PC-3 (cell line): ENCODE results near the gene GABBR2. TPM values are rescaled to one million over a fixed set of nuclear protein-coding genes. Genes with fewer than 3 reads are reported as not detected.

Source experiments
- ATAC-seq: fragments of 200-7000 bp; cut with Tn5 transposase; 2 replicates; pipeline ENCODE4 v1.9.1; 2020; ENCODE audit warnings: mild to moderate bottlenecking, moderate library complexity
- BruUV-seq: library from RNA; stranded (reverse); fragments of 400-500 nt; replicated peaks from 2 replicates; lab custom pipeline; 2021; lab: Mats Ljungman, UMichigan
- CTCF ChIA-PET: fragments of 300-600 bp; sonication (Branson Sonifier 250); formaldehyde crosslinking; loops from one replicate; lab custom pipeline; 2022; ENCODE audit warnings: antibody characterized with exemption; lab: Charles Lee
- POLR2A ChIA-PET: fragments of 300-600 bp; sonication (Branson Sonifier 250); formaldehyde crosslinking; loops from one replicate; lab custom pipeline; 2022; ENCODE audit warnings: antibody characterized with exemption; ENCODE audit not compliant: unreplicated experiment; lab: Charles Lee
- DNase-seq: peaks from one replicate; pipeline ENCODE4 v3.0.0-alpha.2; 2015
- H2AFZ ChIP-seq: fragments of 300-600 bp; sonication (generic); 2 replicates; pipeline ENCODE4 v1.6.0; 2016; ENCODE audit warnings: antibody characterized with exemption, low read length
- H3F3A ChIP-seq: fragments of 300-600 bp; sonication (generic); one replicate; pipeline ENCODE4 v1.6.0; 2017; ENCODE audit warnings: antibody characterized with exemption, low read length, control low read depth, mild to moderate bottlenecking; ENCODE audit not compliant: unreplicated experiment
- H3K27ac ChIP-seq: fragments of 300-600 bp; sonication (generic); 2 replicates; pipeline ENCODE4 v1.5.1; 2016; ENCODE audit warnings: mild to moderate bottlenecking, low read length
- H3K27me3 ChIP-seq: fragments of 300-600 bp; sonication (generic); 2 replicates; pipeline ENCODE4 v1.6.1; 2016; ENCODE audit warnings: low read length, mixed read lengths
- H3K36me3 ChIP-seq: fragments of 300-600 bp; sonication (generic); 2 replicates; pipeline ENCODE4 v1.6.1; 2016; ENCODE audit warnings: low read depth, mixed run types, low read length, mixed read lengths
- H3K4me1 ChIP-seq: fragments of 300-600 bp; sonication (generic); 2 replicates; pipeline ENCODE4 v1.5.1; 2016; ENCODE audit warnings: low read length; ENCODE audit not compliant: insufficient read depth
- H3K4me2 ChIP-seq: fragments of 300-600 bp; sonication (generic); 2 replicates; pipeline ENCODE4 v1.6.0; 2016; ENCODE audit warnings: low read length
- H3K4me3 ChIP-seq: fragments of 300-600 bp; sonication (generic); 2 replicates; pipeline ENCODE4 v1.5.1; 2016; ENCODE audit warnings: mild to moderate bottlenecking, low read length, mixed read lengths
- H3K79me2 ChIP-seq: fragments of 300-600 bp; sonication (generic); 2 replicates; pipeline ENCODE4 v1.6.1; 2017; ENCODE audit warnings: low read length, mixed read lengths
- H3K9ac ChIP-seq: fragments of 300-600 bp; sonication (generic); 2 replicates; pipeline ENCODE4 v1.6.0; 2016; ENCODE audit warnings: mild to moderate bottlenecking, low read length
- H3K9me2 ChIP-seq: fragments of 300-600 bp; sonication (generic); replicated peaks from 2 replicates; pipeline ENCODE4 v1.6.1; 2016; ENCODE audit warnings: mixed run types, low read length, mixed read lengths
- H3K9me3 ChIP-seq: fragments of 300-600 bp; sonication (generic); 2 replicates; pipeline ENCODE4 v1.6.1; 2016; ENCODE audit warnings: low read length, mixed read lengths
- H4K20me1 ChIP-seq: fragments of 300-600 bp; sonication (generic); 2 replicates; pipeline ENCODE4 v1.6.1; 2016; ENCODE audit warnings: low read length, mixed read lengths
- EZH2 ChIP-seq: fragments of 300-600 bp; sonication (generic); IDR thresholded peaks from one replicate; pipeline ENCODE4 v1.6.1; 2017; ENCODE audit warnings: antibody characterized with exemption, mild to moderate bottlenecking, low read length; ENCODE audit not compliant: unreplicated experiment
- EZH2phosphoT487 ChIP-seq: fragments of 300-600 bp; sonication (generic); IDR thresholded peaks from 2 replicates; pipeline ENCODE4 v1.6.1; 2018; ENCODE audit warnings: mild to moderate bottlenecking, antibody characterized with exemption, low read length, borderline replicate concordance
- intact Hi-C: fragments of 100-400 bp; cut with micrococcal nuclease; formaldehyde crosslinking; loops from 2 replicates; pipeline ENCODE4 v1.9.0; 2023
- total RNA-seq: library from RNA; depleted of rRNA; stranded (reverse); fragments of >200 nt; gene quantifications from 2 replicates; pipeline ENCODE4 v1.2.3, GENCODE V29; 2014
- TF ChIP-seq, protein P1 (sequence below): fragments of 300-600 bp; sonication (generic); conservative IDR thresholded peaks from 2 replicates; pipeline ENCODE4 v1.5.1; 2017; ENCODE audit warnings: antibody characterized with exemption, low read depth, mild to moderate bottlenecking, low read length

The GABBR2 gene
- total RNA-seq, 1 experiment from 2014 or later: 0.44 TPM

- H3K27ac ChIP-seq: no peak overlapping the region
- H3K4me3 ChIP-seq: no peak overlapping the region
- H3K36me3 ChIP-seq: no peaks in the 10 kb centered on the region
- ChIA-PET CTCF (no interaction called here), POLR2A (no interaction called here)
- H3K27me3 ChIP-seq: no peaks in the 10 kb centered on the region
- no peaks in the 10 kb centered on the region for H3F3A ChIP-seq
- no peak for TF ChIP-seq EZH2phosphoT487
- intact Hi-C loops: no loop called here
- no peak overlapping the region for H3K4me2 ChIP-seq
- H3K4me1 ChIP-seq: no peaks in the 10 kb centered on the region
- no peak for DNase-seq
- H2AFZ ChIP-seq: no peak overlapping the region
- H4K20me1 ChIP-seq: no peaks in the 10 kb centered on the region
- no peak overlapping the region for H3K9ac ChIP-seq
- BruUV-seq: no TSS peak
- no peaks in the 10 kb centered on the region for H3K9me2 ChIP-seq
- no peaks in the 10 kb centered on the region for H3K79me2 ChIP-seq
- no peak for ATAC-seq
- H3K9me3 ChIP-seq: no peaks in the 10 kb centered on the region
These were observed 264.1 kb downstream of the GABBR2 start for GRCh38 chr9:98444601-98445000.

- no peaks in the 10 kb centered on the region for H3F3A ChIP-seq
- DNase-seq (no peak), ATAC-seq (no peak)
- CTCF ChIA-PET: no interaction called here
- no peak overlapping the region for H3K4me3 ChIP-seq
- H3K27ac ChIP-seq: no peak overlapping the region
- no peaks in the 10 kb centered on the region for H3K9me3 ChIP-seq
- TF ChIP-seq, protein P1, sequence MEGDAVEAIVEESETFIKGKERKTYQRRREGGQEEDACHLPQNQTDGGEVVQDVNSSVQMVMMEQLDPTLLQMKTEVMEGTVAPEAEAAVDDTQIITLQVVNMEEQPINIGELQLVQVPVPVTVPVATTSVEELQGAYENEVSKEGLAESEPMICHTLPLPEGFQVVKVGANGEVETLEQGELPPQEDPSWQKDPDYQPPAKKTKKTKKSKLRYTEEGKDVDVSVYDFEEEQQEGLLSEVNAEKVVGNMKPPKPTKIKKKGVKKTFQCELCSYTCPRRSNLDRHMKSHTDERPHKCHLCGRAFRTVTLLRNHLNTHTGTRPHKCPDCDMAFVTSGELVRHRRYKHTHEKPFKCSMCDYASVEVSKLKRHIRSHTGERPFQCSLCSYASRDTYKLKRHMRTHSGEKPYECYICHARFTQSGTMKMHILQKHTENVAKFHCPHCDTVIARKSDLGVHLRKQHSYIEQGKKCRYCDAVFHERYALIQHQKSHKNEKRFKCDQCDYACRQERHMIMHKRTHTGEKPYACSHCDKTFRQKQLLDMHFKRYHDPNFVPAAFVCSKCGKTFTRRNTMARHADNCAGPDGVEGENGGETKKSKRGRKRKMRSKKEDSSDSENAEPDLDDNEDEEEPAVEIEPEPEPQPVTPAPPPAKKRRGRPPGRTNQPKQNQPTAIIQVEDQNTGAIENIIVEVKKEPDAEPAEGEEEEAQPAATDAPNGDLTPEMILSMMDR: no peak
- TF ChIP-seq EZH2 (no peak), EZH2phosphoT487 (no peak)
- H3K36me3 ChIP-seq: no peaks in the 10 kb centered on the region
- no peaks in the 10 kb centered on the region for H3K27me3 ChIP-seq
- H4K20me1 ChIP-seq: no peaks in the 10 kb centered on the region
- no peak overlapping the region for H2AFZ ChIP-seq
- no peaks in the 10 kb centered on the region for H3K4me1 ChIP-seq
- POLR2A ChIA-PET: no interaction called here
- intact Hi-C loops: no loop called here
- no peak overlapping the region for H3K4me2 ChIP-seq
- H3K9ac ChIP-seq: no peak overlapping the region
- H3K9me2 ChIP-seq: no peaks in the 10 kb centered on the region
- no peaks in the 10 kb centered on the region for H3K79me2 ChIP-seq
- BruUV-seq: no TSS peak
These were observed 266.2 kb downstream of the GABBR2 start for GRCh38 chr9:98442541-98442940.

- ATAC-seq (no peak), DNase-seq (no peak)
- TF ChIP-seq EZH2phosphoT487 (no peak), EZH2 (no peak)
- TF ChIP-seq, protein P1: no peak
- Histone ChIP-seq H3K79me2 (no peaks in the 10 kb centered on the region), H3K36me3 (no peaks in the 10 kb centered on the region), H4K20me1 (no peaks in the 10 kb centered on the region), H3K27ac (no peak overlapping the region), H3K27me3 (no peaks in the 10 kb centered on the region), H3K4me2 (no peak overlapping the region), H3K9me3 (no peaks in the 10 kb centered on the region), H3F3A (no peaks in the 10 kb centered on the region), H2AFZ (no peak overlapping the region), H3K9me2 (no peaks in the 10 kb centered on the region), H3K4me1 (no peaks in the 10 kb centered on the region), H3K9ac (no peak overlapping the region), H3K4me3 (no peak overlapping the region)
- ChIA-PET CTCF (no interaction called here), POLR2A (no interaction called here)
- no TSS peak for BruUV-seq
- intact Hi-C loops: no loop called here
These were observed 266.6 kb downstream of the GABBR2 start for GRCh38 chr9:98442114-98442513.
